NT2/D1 (cell line): ENCODE measurements around the gene CNGA1.
"Not testable (repeated sequence)": the region's sequence is repeated elsewhere in the genome, so short reads cannot be mapped to it uniquely, and the experiment has no call there.

Experiments
- DNase-seq: peaks from one replicate; pipeline ENCODE4 v3.0.0-alpha.2; 2011; ENCODE audit warnings: low read depth, low spot score
- H3K27me3 ChIP-seq: 2 replicates; pipeline ENCODE4 v1.6.0; 2011; ENCODE audit warnings: mild to moderate bottlenecking; ENCODE audit not compliant: insufficient read length, insufficient read depth
- H3K36me3 ChIP-seq: 2 replicates; pipeline ENCODE4 v1.6.1; 2011; ENCODE audit warnings: mild to moderate bottlenecking, low read length, mixed read lengths; ENCODE audit not compliant: insufficient read depth, insufficient read length
- H3K4me1 ChIP-seq: 2 replicates; pipeline ENCODE4 v1.5.1; 2011; ENCODE audit not compliant: insufficient read depth, insufficient read length
- H3K4me3 ChIP-seq: 2 replicates; pipeline ENCODE4 v1.5.1; 2011; ENCODE audit warnings: low read depth; ENCODE audit not compliant: insufficient read length
- H3K9ac ChIP-seq: 2 replicates; pipeline ENCODE4 v1.6.0; 2011; ENCODE audit warnings: low read depth; ENCODE audit not compliant: insufficient read length
- H3K9me3 ChIP-seq: 2 replicates; pipeline ENCODE4 v1.5.1; 2011; ENCODE audit warnings: mild to moderate bottlenecking, low read length; ENCODE audit not compliant: insufficient read depth
- SUZ12 ChIP-seq: IDR thresholded peaks from 2 replicates; pipeline ENCODE4 v1.6.1; 2011; ENCODE audit not compliant: insufficient read length, insufficient read depth; ENCODE audit errors: extremely low read depth
- YY1 ChIP-seq: IDR thresholded peaks from 2 replicates; pipeline ENCODE4 v1.6.1; 2011; ENCODE audit not compliant: insufficient read length, insufficient read depth
- ZNF274 ChIP-seq: IDR thresholded peaks from 2 replicates; pipeline ENCODE4 v1.6.1; 2011; ENCODE audit warnings: mild to moderate bottlenecking, low read depth, low read length

CNGA1 gene

DNA sequence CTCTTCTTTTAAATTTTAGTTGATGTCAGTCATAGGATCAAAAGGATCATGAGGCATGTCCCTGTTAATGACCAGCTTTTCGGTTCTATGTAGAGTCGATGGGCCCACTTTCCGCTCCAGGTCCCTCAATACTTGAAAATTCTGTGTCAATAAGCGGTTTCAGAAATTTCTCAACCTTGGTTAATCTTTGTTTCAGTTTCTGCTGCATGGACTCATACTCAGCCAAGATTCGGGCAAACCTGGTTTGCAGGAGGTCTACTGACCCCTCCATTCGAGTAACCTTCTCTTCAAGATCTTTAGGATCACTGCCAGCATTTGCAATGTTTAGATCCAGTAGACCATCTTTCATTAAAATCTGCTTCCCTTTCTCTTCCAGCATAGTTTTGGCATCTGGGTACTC, 80.1 kb downstream of the CNGA1 start:
- Histone ChIP-seq H3K27me3 (no peaks in the 10 kb centered on the region), H3K9ac (no peak overlapping the region), H3K36me3 (no peaks in the 10 kb centered on the region), H3K4me1 (no peaks in the 10 kb centered on the region), H3K9me3 (no peaks in the 10 kb centered on the region; the same call in 1 of the 2 replicates), H3K4me3 (no peak overlapping the region)
- TF ChIP-seq ZNF274 (no peak), SUZ12 (no peak), YY1 (no peak)
- no peak for DNase-seq

DNA sequence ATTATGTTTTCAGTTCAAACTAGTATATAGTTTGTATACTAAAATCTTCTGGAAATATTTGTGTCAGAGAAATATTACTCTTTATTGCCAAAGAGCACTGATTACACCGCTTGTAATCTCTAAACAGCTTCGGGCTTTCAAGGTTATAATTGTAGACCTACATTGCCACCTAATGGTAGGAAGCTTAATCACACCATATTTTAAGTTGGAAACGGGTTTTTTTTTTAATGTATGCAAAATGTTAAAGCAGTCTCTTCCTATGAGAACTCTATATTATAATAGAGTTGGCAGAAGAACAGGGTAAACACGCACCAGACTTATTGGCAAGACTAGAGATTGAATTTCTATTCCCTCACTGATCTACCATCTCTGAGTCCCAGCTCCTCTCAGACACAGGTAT, 82.6 kb downstream of the CNGA1 start:
- H3K36me3 ChIP-seq: no peaks in the 10 kb centered on the region
- DNase-seq: no peak
- H3K4me3 ChIP-seq: no peak overlapping the region
- H3K9me3 ChIP-seq: no peaks in the 10 kb centered on the region; the same call in 1 of the 2 replicates
- H3K4me1 ChIP-seq: no peaks in the 10 kb centered on the region
- TF ChIP-seq ZNF274: no peak
- no peaks in the 10 kb centered on the region for H3K27me3 ChIP-seq
- H3K9ac ChIP-seq: no peak overlapping the region

DNA sequence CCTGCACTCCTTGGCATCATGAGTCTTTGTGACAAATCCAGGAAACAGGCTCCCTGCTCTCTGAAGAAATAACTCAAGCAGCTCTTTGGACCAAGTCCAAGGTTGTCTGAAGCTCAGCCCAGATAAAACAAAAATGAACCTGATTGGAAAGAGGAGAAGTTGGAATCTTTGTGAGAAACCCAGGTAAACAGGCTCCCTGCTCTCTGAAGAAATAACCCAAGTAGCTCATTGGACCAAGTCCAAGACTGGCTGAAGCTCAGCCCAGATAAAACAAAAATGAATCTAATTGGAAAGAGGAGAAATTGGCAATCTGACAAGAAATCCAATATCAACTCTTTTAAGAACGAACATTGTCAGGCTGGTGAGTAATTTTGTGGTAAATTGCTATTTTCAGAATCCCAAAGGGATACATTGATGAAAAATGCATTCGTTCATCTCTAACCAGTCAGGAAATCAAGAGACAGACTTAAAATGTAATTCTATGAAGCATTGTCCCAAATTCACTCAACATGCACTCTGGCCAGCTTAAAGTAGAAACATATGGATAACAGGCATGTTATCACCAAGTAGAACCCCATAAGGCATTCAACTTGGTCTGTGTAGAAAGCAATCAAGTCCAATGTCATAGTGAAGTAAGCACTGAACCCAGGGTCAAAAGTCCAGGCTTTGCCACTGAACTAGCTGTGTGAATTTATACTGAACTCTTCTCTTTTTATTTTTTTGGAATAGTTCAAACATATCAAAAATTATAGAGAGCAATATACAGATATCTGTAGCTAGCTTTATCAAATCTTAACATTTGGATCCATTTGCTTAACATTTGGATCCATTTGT, 85.3 kb downstream of the CNGA1 start:
- H3K9ac ChIP-seq: no peak overlapping the region
- DNase-seq: no peak
- no peak for TF ChIP-seq YY1
- TF ChIP-seq SUZ12: no peak
- TF ChIP-seq ZNF274: no peak
- H3K4me1 ChIP-seq: no peaks in the 10 kb centered on the region
- H3K36me3 ChIP-seq: no peaks in the 10 kb centered on the region
- H3K4me3 ChIP-seq: no peak overlapping the region
- H3K9me3 ChIP-seq: no peaks in the 10 kb centered on the region; the same call in 1 of the 2 replicates
- H3K27me3 ChIP-seq: no peaks in the 10 kb centered on the region

DNA sequence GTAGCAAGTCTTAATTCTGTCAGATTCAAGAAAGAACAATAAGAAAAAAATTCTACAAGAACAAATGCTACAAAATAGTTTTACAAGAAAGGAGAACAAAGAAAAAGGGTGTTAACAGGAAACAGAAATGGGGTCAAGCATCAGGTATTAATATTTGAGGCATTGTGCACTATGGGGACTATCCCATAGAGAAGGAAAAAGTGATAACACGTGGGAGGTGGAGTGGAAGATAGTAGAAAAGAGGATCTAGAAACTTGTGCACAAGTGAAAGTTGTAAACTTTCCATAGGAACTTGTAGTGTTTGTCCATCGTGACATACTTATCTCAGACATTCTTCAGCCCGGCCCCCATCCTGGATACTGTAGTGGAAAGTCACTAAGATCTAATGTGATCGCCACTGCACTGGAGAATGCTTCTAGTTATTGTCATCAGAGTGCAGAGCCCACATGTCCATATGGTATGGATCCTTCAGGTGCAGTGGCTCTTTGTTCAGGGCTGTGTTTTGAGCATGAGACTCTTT, 86.7 kb downstream of the CNGA1 start:
- no peak for DNase-seq
- Histone ChIP-seq H3K9ac (no peak overlapping the region), H3K27me3 (no peaks in the 10 kb centered on the region), H3K9me3 (no peaks in the 10 kb centered on the region; the same call in 1 of the 2 replicates), H3K4me1 (no peaks in the 10 kb centered on the region), H3K4me3 (no peak overlapping the region), H3K36me3 (no peaks in the 10 kb centered on the region)
- TF ChIP-seq SUZ12 (no peak), ZNF274 (no peak), YY1 (no peak)

DNA sequence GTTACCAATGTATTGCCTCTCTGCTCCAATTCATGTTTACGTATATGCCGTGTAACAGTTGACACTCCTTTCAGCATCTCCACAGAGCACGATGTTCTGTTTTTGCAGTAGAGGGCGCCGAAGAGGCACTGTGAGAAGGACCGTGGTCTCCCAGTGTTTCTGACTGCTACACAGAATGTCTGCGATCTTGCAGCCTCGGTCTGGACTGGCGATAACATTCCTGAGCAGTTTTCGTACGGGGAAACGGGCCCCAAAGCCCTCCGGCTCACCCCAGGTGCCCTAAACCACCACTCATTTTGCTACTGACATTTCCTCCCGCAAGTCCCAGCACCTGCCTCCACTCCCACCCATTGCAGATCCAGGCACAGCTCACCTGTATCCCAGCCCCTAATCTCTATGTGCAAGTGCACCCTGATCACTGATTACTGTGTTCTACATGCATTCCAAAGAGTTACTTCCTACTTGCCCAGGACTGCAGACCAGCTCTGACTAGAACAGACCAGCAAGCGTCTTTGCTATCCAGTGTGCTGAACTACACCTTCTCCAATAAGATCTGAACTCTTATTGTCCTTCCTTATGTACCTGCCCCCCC, 89.7 kb downstream of the CNGA1 start:
- no peak for DNase-seq
- no peak overlapping the region for H3K9ac ChIP-seq
- H3K4me3 ChIP-seq: no peak overlapping the region
- H3K27me3 ChIP-seq: no peaks in the 10 kb centered on the region
- H3K4me1 ChIP-seq: peaks cover 5% of the 10 kb centered on the region
- TF ChIP-seq ZNF274 (no peak), YY1 (no peak), SUZ12 (no peak)
- no peaks in the 10 kb centered on the region for H3K9me3 ChIP-seq
- no peaks in the 10 kb centered on the region for H3K36me3 ChIP-seq

DNA sequence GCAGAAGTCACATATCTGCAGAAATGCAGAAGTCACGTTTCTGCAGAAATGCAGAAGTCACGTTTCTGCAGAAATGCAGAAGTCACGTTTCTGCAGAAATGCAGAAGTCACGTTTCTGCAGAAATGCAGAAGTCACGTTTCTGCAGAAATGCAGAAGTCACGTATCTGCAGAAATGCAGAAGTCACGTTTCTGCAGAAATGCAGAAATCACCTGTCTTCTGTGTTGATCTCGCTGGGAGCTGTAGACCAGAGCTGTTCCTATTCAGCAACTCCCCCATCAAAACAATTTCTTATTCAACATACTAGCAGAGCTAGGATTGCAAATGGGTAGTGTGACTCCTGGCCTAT, 93.2 kb downstream of the CNGA1 start:
- H3K36me3 ChIP-seq, H3K9ac ChIP-seq, H3K4me1 ChIP-seq, H3K27me3 ChIP-seq, DNase-seq, H3K9me3 ChIP-seq, H3K4me3 ChIP-seq: not testable (repeated sequence)

DNA sequence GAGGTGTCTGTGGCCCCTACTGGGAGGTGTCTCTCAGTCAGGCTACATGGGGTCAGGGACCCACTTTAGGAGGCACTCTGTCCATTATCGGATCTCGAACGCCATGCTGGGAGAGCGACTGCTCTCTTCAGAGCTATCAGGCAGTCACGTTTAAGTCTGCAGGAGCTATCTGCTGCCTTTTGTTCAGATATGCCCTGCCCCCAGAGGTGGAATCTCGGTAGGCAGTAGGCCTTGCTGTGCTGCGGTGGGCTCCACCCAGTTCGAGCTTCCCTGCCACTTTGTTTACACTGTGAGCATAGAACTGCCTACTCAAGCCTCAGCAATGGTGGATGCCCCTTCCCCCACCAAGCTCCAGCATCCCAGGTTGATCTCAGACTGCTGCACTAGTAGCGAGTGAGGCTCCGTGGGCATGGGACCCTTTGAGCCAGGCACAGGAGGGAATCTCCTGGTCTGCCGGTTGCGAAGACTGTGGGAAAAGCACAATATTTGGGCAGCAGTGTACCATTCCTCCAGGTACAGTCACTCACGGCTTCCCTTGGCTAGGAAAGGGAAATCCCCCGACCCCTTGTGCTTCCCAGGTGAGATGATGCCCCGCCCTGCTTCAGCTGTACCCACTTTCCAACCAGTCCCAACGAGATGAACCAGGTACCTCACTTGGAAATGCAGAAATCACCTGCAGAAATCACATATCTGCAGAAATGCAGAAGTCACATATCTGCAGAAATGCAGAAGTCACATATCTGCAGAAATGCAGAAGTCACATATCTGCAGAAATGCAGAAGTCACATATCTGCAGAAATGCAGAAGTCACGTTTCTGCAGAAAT, 93.8 kb downstream of the CNGA1 start:
- not testable (repeated sequence) for H3K36me3 ChIP-seq, DNase-seq, H3K9me3 ChIP-seq, H3K4me3 ChIP-seq, H3K27me3 ChIP-seq, H3K9ac ChIP-seq, H3K4me1 ChIP-seq

DNA sequence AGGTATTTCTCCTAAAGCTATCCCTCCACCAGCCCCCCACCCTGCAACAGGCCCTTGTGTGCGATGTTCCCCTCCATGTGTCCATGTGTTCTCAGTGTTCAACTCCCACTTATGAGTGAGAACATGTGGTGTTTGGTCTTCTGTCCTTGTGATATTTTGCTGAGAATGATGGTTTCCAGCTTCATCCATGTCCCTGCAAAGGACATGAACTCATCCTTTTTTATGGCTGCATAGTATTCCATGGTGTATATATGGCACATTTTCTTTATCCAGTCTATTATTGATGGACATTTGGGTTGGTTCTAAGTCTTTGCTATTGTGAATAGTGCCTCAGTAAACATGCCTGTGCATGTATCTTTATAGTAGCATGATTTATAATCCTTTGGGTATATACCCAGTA, 99.3 kb downstream of the CNGA1 start:
- H3K27me3 ChIP-seq, H3K36me3 ChIP-seq, H3K4me3 ChIP-seq, H3K9me3 ChIP-seq, DNase-seq, H3K4me1 ChIP-seq, H3K9ac ChIP-seq: not testable (repeated sequence)
